ENCODE results near the gene SLC17A7.

SLC17A7 gene

GRCh38 chr19:49473868-49474541 lies 32.7 kb upstream of the SLC17A7 start, which contains the start of gene FLT3LG (continued):
- TF ChIP-seq ZBTB44 (tag by site-specific recombination; IDR thresholded peaks at IDR 0.05) = peak; percentile 35; the same call in 1 of the 2 replicates
- peak; percentile 71; the same call in 1 of the 2 replicates for TF ChIP-seq ZNF777 (tag by site-specific recombination; IDR thresholded peaks at IDR 0.05; ENCODE audit: borderline replicate concordance)
- no peak for TF ChIP-seq ZNF18 (tag by site-specific recombination; IDR thresholded peaks at IDR 0.05)
- no peak for TF ChIP-seq ZNF701 (tag by site-specific recombination; IDR thresholded peaks at IDR 0.05)
- no peak; the same call in 1 of the 2 replicates for TF ChIP-seq EGR2 (tag by site-specific recombination; IDR thresholded peaks at IDR 0.05; ENCODE audit: low read depth)
- no peak for TF ChIP-seq ZNF571 (tag by site-specific recombination; IDR thresholded peaks at IDR 0.05)
- no peak for TF ChIP-seq ZNF513 (tag by site-specific recombination; IDR thresholded peaks at IDR 0.05)
- TF ChIP-seq ZNF596 (tag by site-specific recombination; IDR thresholded peaks at IDR 0.05) = no peak
- TF ChIP-seq ZNF354C (tag by site-specific recombination; IDR thresholded peaks at IDR 0.05; ENCODE audit: borderline replicate concordance, low read depth) = no peak
- TF ChIP-seq ZNF488 (tag by site-specific recombination; IDR thresholded peaks at IDR 0.05) = no peak
- TF ChIP-seq ZNF548 (tag by site-specific recombination; IDR thresholded peaks at IDR 0.05) = no peak
- peak; percentile 45; the same call in 1 of the 2 replicates for TF ChIP-seq ZNF10 (tag by site-specific recombination; IDR thresholded peaks at IDR 0.05)
- no peak for TF ChIP-seq ZNF23 (tag by site-specific recombination; IDR thresholded peaks at IDR 0.05; ENCODE audit: borderline replicate concordance)
- peak; percentile 90 for TF ChIP-seq GLIS2 (tag by site-specific recombination; IDR thresholded peaks at IDR 0.05)
- no peak for TF ChIP-seq ZNF394 (tag by site-specific recombination; IDR thresholded peaks at IDR 0.05; ENCODE audit: borderline replicate concordance)
- TF ChIP-seq ZNF600 (tag by site-specific recombination; IDR thresholded peaks at IDR 0.05) = no peak; the same call in 1 of the 2 replicates
- TF ChIP-seq ZNF677 (tag by site-specific recombination; IDR thresholded peaks at IDR 0.05) = no peak
- peak; percentile 86 for TF ChIP-seq ZBTB8A (tag by site-specific recombination; IDR thresholded peaks at IDR 0.05)
- TF ChIP-seq ZNF510 (tag by site-specific recombination; IDR thresholded peaks at IDR 0.05; ENCODE audit: insufficient replicate concordance) = no peak
- TF ChIP-seq ZNF670 (tag by site-specific recombination; IDR thresholded peaks at IDR 0.05; ENCODE audit: low read depth) = no peak
- TF ChIP-seq RBAK (tag by site-specific recombination; IDR thresholded peaks at IDR 0.05) = no peak
- peak; percentile 46; the same call in 1 of the 2 replicates for TF ChIP-seq ZFHX2 (tag by site-specific recombination; conservative IDR thresholded peaks at IDR 0.05)
- 0 out of 2 replicates have a peak, but pooled peaks have one; percentile 7 for TF ChIP-seq ZNF133 (tag by site-specific recombination; IDR thresholded peaks at IDR 0.05)
- peak; percentile 83 for TF ChIP-seq KLF16 (tag by site-specific recombination; IDR thresholded peaks at IDR 0.05)
- TF ChIP-seq ZNF112 (tag by site-specific recombination; IDR thresholded peaks at IDR 0.05) = no peak
- TF ChIP-seq PATZ1 (tag by site-specific recombination; IDR thresholded peaks at IDR 0.05) = peak; percentile 98
- TF ChIP-seq ZNF580 (tag by site-specific recombination; IDR thresholded peaks at IDR 0.05) = no peak; the same call in 1 of the 2 replicates
- no peak for TF ChIP-seq ZNF549 (tag by site-specific recombination; IDR thresholded peaks at IDR 0.05)
- peak; percentile 68 for TF ChIP-seq SP3 (tag by site-specific recombination; IDR thresholded peaks at IDR 0.05)
- no peak for TF ChIP-seq ZNF792 (tag by site-specific recombination; IDR thresholded peaks at IDR 0.05)

Data from HEK293 (cell line).